GM19238 (cell line): ENCODE results near the gene RHCE.
"Not testable (repeated sequence)": the region's sequence is repeated elsewhere in the genome, so short reads cannot be mapped to it uniquely, and the experiment has no call there.

Experiments used
- DNase-seq: peaks from one replicate; pipeline ENCODE4 v3.0.0; 2011; ENCODE audit warnings: low spot score; ENCODE audit not compliant: insufficient read length

RHCE gene

GRCh38 chr1:25402947-25403803 is 17.4 kb downstream of the RHCE start:
- DNase-seq = not testable (repeated sequence)

GRCh38 chr1:25398079-25398478 is 22.5 kb downstream of the RHCE start:
- not testable (repeated sequence) for DNase-seq

DNA sequence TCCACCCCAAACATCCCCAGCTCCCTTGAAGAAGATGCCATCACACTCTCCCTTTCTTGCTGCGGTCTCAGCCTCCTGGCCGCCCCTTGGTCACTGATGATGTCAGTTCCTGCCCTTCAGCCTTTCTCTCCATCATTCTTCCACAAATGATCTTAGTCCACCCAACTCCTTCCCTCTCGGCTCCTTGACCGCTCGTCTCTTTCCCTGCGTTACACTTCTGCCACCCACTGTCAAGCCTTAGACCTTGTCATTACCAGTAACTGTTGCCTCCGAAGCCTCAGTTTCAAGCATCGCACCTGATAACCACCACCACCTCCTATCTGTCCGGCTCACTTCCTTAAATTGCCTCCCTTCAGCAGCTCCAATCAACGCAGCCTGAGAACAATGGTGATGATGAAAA is 23.1 kb downstream of the RHCE start:
- DNase-seq = not testable (repeated sequence)

DNA sequence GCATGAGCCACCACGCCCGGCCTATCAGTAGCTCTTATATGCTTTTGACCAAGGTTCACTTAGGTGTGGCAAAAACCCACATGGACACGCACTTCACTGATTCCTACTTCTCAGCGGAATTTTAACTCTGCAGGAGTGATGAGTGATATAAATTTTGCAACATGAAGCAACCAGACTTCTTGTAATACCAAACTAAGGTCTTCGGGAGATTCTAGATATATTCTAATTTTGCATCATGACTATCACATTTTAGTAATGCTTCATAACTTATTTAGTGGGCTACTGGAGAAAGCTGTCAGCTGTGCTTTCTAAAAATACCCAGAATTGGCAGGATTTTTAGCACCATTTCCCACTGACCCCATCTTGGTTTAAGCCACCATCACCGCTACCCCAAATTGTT is 27.8 kb downstream of the RHCE start:
- DNase-seq = no peak

- not testable (repeated sequence) for DNase-seq
These were observed 30.9 kb downstream of the RHCE start for GRCh38 chr1:25389721-25390120.

- not testable (repeated sequence) for DNase-seq
These were observed 31.9 kb downstream of the RHCE start for GRCh38 chr1:25388691-25389090.

DNA sequence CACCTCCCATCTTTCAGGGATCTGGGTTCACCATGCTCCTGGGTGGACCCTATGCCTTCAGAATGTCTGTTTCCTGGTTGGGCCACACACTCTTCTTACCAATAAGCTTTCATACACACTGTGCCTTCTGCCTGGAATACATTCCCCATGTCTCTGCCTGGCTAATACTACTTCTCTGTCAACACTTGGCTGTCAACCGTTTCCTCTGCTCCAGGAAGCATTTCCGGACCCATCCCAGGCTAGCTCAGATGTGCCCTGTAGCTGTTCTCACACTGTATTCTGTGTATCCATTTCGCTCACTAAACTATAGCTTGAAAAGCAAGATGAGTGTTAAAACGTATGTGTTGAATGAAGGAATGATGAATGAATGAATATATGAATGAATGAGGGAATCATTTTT is 33.5 kb downstream of the RHCE start:
- DNase-seq = not testable (repeated sequence)

DNA sequence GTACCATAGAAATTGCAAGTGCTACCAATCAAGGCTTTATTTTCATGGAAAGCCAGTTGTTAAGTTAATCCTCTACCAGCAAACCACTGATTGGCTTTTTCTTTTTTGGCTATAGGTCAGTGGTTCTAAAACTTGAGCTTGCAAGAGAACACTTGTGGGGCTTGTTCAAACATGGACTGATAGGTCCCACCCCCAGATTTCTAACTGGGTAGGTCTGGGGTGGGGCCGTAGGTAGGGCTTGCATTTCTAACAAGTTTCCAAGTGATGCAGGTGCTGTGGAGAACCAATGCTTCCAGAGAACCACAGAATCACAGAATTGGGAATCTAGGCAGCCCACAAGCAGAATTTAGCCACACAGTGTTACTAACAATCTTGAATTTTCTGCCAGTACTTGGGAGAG is 36.8 kb downstream of the RHCE start:
- not testable (repeated sequence) for DNase-seq

- not testable (repeated sequence) for DNase-seq
These were observed 37.5 kb downstream of the RHCE start for GRCh38 chr1:25383090-25383489.

DNA sequence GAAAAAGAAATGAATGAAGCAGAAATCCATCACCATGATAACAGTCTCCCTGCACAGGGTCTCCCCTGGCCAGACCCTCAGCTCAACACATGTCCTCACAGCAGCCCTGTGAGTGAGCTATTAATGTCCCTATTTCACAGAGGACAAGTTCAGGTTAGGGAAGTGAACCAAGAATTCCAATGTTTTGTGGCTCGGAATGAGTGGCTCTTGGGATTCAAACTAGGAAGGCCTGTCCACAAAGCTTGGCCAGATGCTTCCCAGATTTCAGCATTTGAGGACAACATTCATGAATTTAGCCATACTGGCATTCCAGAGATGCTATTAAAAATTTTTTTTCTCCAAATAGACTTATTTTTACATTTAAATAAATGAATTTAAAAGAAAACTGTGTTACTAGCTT is 38.1 kb downstream of the RHCE start:
- DNase-seq = not testable (repeated sequence)

DNA sequence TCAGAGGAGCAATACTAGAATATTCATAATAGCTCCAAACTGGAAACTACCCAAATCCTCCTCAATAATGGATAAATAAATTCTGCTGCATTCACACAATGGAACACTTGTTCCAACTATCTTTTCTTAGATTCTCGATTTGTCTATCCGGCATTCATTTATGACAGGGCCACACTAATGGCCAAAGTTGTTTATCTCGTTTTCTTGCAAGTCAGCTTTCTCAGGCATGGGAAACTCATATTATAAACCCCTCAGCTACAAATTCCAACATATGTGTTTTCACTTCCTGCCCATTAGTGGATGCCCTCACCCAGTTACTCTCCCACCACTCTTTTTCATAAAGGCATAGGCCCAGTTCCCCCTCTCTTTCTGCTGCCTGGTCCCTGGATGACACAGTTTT is 42.3 kb downstream of the RHCE start:
- not testable (repeated sequence) for DNase-seq

DNA sequence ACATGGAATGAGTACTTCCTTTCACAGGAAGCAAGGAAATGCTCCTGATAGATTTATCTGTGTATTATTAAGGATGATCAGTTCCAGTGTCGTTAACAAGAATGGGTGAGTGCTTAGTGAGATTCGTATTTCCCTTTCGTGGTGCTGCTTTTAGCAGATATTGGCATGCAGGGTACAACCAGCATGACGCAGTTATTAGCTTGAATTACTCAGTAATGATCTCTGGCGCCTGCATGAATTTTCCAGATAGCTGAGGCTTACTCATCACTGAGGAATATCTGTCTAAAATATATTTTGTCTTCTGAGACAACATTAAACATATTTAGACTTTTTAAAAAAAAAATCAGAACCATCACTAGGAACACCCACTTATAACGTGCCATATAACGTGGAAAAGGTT is 48.9 kb downstream of the RHCE start:
- DNase-seq = not testable (repeated sequence)

DNA sequence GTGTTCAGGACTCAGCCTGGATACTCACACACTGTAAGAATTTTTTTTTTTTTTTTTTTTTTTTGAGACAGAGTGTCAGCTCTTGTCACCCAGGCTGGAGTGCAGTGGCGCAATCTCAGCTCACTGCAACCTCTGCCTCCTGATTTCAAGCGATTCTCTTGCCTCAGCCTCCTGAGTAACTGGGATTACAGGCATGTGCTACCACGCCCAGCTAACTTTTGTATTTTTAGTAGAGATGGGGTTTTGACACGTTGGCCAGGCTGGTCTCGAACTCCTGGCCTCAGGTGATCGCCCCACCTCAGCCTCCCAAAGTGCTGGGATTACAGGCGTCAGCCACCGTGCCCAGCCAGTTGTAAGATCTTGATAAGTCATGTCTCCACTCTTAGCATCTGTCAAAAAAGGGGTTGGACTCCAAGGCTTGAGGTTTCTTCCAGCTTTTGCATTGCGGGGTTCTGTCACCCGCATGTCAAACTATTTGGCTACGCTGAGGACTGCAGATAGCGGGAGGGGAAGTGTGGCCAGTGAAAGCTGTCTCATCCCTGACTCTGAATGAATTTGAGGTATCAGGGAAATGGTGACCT is 50.8 kb downstream of the RHCE start:
- DNase-seq = not testable (repeated sequence)

DNA sequence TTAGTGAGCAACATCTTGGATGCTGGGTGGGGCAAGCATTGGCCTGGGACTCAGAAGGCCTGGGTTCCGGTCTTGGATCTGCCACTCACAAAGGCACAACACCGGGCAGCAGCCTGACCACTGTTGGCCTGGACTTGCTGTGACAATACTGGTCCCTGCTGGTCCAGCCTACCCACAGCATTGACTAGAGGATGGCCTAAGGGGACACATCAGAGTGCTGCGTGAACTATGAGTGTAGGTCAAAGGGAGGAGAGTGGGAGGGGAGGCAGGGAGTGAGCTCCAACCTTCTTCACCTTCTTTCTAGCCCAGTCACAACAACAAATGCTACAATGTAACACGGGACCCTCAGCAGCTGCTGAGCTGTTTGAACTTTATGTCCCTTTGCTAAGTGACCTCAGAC is 51.4 kb downstream of the RHCE start:
- no peak for DNase-seq

DNA sequence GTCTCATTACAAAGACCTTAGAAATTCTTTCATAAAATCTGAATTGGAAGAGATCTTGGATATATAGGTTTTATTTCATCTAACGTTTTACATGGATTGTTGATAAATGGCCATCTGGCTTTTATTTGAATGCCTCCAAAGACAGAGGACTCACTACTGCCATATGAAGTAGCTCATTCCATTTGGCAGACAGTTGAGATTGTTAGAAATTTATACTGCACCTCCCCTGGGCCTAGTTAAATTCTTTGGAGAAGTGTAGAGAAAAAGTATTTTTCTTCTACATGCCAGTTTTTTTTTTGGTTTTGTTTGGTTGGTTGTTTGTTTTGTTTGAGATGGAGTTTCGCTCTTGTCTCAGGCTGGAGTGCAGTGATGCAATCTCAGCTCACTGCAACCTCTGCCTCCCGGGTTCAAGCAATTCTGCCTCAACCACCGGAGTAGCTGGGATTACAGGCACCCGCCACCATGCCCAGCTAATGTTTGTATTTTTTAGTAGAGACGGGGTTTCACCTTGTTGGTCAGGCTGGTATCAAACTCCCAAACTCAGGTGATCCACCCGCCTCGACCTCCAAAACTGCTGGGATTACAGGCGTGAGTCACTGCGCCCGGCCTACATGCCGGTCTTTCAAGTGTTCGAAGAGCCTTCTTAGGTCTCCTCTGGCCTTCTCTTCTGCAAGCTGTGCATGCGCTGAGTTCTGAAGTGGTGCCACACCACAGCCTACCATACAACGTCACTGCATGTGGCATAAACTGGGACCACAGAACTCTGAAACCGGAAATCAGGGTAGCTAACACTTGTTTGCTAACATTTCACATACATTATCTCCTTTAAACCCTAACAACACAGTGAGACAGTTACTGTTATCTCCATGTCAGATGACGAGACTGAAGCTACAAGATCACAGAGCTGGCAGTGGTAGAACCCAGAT is 57.7 kb downstream of the RHCE start:
- not testable (repeated sequence) for DNase-seq

DNA sequence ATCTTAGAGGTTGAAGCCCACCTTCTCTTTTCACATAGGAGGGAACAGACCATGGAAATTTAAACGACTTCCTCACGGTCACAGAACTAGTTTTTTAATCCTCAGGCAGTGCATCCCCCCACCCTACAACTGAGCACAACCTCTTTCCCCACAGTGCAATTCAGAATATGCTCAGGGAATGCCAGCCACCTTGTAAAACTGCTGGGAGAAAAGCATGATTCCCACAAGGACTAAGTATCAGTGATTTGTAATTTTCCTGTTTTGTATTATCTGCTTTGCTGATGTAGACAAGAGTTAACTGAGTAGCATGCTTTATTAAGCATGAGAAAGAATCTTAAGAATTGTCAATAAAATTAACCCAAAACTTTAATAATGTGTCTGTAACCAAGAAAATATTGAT is 58.7 kb downstream of the RHCE start:
- no peak for DNase-seq

DNA sequence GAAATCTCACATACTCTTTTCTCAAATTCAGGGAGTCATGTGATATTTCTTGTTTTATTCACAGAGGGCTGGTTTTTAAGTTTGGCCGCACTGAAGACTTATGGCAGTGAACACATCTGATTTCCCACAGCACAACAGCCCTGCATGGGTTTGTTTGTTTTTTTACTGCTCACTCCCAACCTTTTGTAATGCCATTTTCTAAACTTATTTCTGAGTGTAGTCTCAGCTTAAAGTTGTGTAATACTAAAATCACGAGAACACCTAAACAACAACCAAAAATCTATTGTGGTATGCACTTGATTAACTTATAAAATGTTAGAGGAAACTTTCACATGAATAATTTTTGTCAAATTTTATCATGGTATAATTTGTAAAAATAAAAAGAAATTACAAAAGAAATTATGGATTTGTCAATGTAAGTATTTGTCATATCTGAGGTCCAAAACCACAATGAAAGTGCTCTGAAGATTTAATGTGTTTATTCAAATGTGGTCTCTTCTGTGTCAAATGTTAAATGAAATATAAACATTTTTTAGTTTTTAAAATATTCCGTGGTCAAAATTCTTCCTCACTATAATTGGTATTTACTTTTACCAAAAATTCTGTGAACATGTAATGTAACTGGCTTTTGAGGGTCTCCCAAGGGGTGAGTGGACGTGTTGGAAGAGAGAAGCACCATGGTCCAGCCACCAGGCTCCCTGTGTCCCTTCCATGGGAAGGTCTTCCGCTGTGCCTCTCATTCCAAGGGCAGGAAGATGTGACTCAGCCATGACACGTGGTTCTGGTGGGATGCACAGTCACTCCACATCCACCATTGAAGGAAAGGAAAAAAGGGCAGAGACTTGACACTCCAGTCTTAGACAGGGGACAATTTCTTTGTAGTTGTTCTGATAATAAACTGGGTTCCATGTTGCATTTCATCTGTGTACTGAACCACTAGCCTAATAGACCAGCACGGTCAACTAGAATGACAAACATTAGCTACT is 59.7 kb downstream of the RHCE start:
- DNase-seq = no peak

- no peak for DNase-seq
These were observed 63.8 kb downstream of the RHCE start for GRCh38 chr1:25356848-25357247.

GRCh38 chr1:25356441-25356840 is 64.2 kb downstream of the RHCE start:
- no peak for DNase-seq

DNA sequence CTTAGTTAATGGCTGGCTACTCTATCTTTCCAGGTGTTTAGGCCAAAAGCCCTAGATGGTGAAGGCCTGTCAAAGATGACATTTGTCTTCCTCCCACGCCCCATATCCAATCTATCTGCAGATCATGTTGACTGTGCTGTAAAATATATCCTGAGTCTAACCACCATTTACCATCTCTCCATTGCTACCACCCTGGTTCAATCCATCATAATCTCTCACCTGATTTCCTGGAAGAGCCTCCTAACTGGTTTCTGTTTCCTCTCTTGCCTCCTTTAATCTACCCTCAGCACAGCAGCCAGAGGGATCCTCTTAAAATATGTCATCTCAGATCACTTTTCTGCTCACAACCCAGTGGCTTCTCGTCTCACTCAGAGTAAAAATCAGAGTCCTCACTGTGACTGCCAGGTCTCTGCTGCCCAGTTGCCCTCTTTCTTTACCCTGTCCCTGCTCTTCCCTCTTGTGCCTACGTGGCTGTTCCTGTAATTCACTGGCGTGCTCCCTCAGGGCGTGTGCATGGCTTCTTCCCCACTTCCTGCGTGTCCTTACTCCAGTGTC is 64.7 kb downstream of the RHCE start:
- DNase-seq = no peak
